WTC11 (cell line): ENCODE results near the gene SLC39A3.

ENCODE experiments used
- CTCF ChIP-seq: fragments of 200-600 bp; IDR thresholded peaks from 2 replicates; pipeline ENCODE4 v1.8.0; 2022; ENCODE audit warnings: antibody characterized with exemption
- E2F1 ChIP-seq: sonication (generic); formaldehyde crosslinking; IDR thresholded peaks from 2 replicates; pipeline ENCODE4 v1.8.0; 2022; ENCODE audit warnings: mild to moderate bottlenecking, missing genetic modification reagents
- E2F5 ChIP-seq: sonication (generic); formaldehyde crosslinking; IDR thresholded peaks from 2 replicates; pipeline ENCODE4 v1.8.1; 2022; ENCODE audit warnings: mild to moderate bottlenecking, moderate library complexity, missing genetic modification reagents
- EMX1 ChIP-seq: fragments of 250-450 bp; sonication (Bioruptor Pico); IDR thresholded peaks from 2 replicates; pipeline ENCODE4 v1.8.0; 2021; ENCODE audit warnings: mild to moderate bottlenecking
- ETV6 ChIP-seq: sonication (generic); formaldehyde crosslinking; IDR thresholded peaks from 2 replicates; pipeline ENCODE4 v1.8.1; 2022; ENCODE audit warnings: mild to moderate bottlenecking, missing genetic modification reagents
- FOXJ3 ChIP-seq: sonication (generic); formaldehyde crosslinking; IDR thresholded peaks from 2 replicates; pipeline ENCODE4 v1.9.0; 2021; ENCODE audit warnings: missing genetic modification reagents, mild to moderate bottlenecking, borderline replicate concordance
- SOX15 ChIP-seq: fragments of 250-450 bp; sonication (Bioruptor Pico); IDR thresholded peaks from 2 replicates; pipeline ENCODE4 v1.9.0; 2021; ENCODE audit warnings: mild to moderate bottlenecking
- TF ChIP-seq, protein P1 (sequence below): sonication (generic); formaldehyde crosslinking; IDR thresholded peaks from 2 replicates; pipeline ENCODE4 v1.8.1; 2022; ENCODE audit warnings: low read depth, missing genetic modification reagents, borderline replicate concordance
- TF ChIP-seq, protein P2 (sequence below): sonication (generic); formaldehyde crosslinking; IDR thresholded peaks from 2 replicates; pipeline ENCODE4 v1.8.1; 2023; ENCODE audit warnings: mild to moderate bottlenecking, missing genetic modification reagents, moderate library complexity
- TF ChIP-seq, protein P3 (sequence below): sonication (generic); formaldehyde crosslinking; IDR thresholded peaks from 2 replicates; pipeline ENCODE4 v1.8.1; 2023; ENCODE audit warnings: mild to moderate bottlenecking, moderate library complexity, missing genetic modification reagents

DNA sequence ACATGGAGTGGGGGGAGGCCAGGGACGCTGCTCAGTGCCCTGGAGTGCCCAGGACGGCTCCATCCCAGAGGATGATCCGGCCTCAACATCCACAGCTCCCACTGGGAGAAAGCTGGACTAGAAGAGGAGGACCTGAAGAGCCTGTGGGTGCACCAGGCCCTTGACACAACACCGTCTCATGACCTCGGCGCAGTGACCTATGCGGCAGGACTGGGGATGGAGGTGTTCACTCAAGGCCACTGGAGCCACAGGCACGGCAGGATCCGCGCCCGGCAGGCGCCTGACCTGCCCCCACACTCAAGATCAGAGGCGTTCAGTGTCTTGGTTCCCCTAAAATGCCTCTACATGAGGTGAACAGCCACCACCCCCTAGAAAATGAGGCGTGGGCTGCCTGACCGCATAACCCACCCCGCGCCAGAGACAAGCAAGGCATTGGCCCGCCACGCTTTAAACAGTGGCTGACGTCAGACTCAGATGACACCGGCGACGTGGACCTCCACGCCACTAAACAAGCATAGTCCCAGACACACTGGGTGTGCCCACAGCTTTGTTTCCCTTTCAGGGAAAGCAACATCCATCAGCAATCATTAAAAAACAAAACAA, 35.2 kb upstream of the SLC39A3 start:
- TF ChIP-seq E2F5 (CRISPR knock-in tag): no peak
- TF ChIP-seq, protein P1, sequence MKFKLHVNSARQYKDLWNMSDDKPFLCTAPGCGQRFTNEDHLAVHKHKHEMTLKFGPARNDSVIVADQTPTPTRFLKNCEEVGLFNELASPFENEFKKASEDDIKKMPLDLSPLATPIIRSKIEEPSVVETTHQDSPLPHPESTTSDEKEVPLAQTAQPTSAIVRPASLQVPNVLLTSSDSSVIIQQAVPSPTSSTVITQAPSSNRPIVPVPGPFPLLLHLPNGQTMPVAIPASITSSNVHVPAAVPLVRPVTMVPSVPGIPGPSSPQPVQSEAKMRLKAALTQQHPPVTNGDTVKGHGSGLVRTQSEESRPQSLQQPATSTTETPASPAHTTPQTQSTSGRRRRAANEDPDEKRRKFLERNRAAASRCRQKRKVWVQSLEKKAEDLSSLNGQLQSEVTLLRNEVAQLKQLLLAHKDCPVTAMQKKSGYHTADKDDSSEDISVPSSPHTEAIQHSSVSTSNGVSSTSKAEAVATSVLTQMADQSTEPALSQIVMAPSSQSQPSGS: no peak
- TF ChIP-seq FOXJ3 (CRISPR knock-in tag): no peak
- no peak for TF ChIP-seq CTCF
- no peak for TF ChIP-seq E2F1
- no peak for TF ChIP-seq EMX1 (CRISPR knock-in tag)
- TF ChIP-seq, protein P2, sequence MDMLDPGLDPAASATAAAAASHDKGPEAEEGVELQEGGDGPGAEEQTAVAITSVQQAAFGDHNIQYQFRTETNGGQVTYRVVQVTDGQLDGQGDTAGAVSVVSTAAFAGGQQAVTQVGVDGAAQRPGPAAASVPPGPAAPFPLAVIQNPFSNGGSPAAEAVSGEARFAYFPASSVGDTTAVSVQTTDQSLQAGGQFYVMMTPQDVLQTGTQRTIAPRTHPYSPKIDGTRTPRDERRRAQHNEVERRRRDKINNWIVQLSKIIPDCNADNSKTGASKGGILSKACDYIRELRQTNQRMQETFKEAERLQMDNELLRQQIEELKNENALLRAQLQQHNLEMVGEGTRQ (CRISPR knock-in tag): no peak
- TF ChIP-seq, protein P3, sequence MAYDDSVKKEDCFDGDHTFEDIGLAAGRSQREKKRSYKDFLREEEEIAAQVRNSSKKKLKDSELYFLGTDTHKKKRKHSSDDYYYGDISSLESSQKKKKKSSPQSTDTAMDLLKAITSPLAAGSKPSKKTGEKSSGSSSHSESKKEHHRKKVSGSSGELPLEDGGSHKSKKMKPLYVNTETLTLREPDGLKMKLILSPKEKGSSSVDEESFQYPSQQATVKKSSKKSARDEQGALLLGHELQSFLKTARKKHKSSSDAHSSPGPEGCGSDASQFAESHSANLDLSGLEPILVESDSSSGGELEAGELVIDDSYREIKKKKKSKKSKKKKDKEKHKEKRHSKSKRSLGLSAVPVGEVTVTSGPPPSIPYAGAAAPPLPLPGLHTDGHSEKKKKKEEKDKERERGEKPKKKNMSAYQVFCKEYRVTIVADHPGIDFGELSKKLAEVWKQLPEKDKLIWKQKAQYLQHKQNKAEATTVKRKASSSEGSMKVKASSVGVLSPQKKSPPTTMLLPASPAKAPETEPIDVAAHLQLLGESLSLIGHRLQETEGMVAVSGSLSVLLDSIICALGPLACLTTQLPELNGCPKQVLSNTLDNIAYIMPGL (CRISPR knock-in tag): no peak
- no peak for TF ChIP-seq ETV6 (CRISPR knock-in tag)
- no peak for TF ChIP-seq SOX15 (CRISPR knock-in tag)
